Aorta (tissue), 5 donors: ENCODE results near the gene RPA3. TPM values are rescaled to one million over a fixed set of nuclear protein-coding genes. Genes with fewer than 3 reads are reported as not detected.
A peak's percentile ranks its signal among the peaks of the same experiment; 100 is the strongest.

Experiments
- ATAC-seq: fragments of 200-7000 bp; cut with Tn5 transposase; one replicate; pipeline ENCODE4 v1.9.1; 2022; ENCODE audit warnings: moderate library complexity; ENCODE audit not compliant: low FRiP score
- DNase-seq, 2 donors: peaks; one replicate each; pipeline ENCODE4 v3.0.0-alpha.2; 2020
- H3K27ac ChIP-seq, 2 donors: one replicate each; pipeline ENCODE4 v1.5.1; 2013; ENCODE audit warnings: low read length in 2 of 2, mild to moderate bottlenecking in 2 of 2, moderate library complexity in 2 of 2, control low read depth in 1 of 2, inconsistent platforms in 1 of 2, low read depth in 1 of 2
- H3K27me3 ChIP-seq, 2 donors: one replicate each; pipeline ENCODE4 v1.6.1; 2013; ENCODE audit warnings: control low read depth in 1 of 2, low read length in 1 of 2, mild to moderate bottlenecking in 1 of 2, moderate library complexity in 1 of 2; ENCODE audit not compliant: insufficient read depth in 2 of 2, control insufficient read depth in 1 of 2
- H3K36me3 ChIP-seq, 2 donors: one replicate each; pipeline ENCODE4 v1.6.1; 2013; ENCODE audit warnings: control low read depth in 1 of 2, low read length in 1 of 2, mild to moderate bottlenecking in 1 of 2; ENCODE audit not compliant: insufficient read depth in 2 of 2, control insufficient read depth in 1 of 2
- H3K4me1 ChIP-seq, 2 donors: one replicate each; pipeline ENCODE4 v1.6.1; 2013; ENCODE audit warnings: low read length in 2 of 2, control low read depth in 1 of 2, mild to moderate bottlenecking in 1 of 2, moderate library complexity in 1 of 2; ENCODE audit not compliant: insufficient read depth in 2 of 2, control insufficient read depth in 1 of 2
- H3K4me3 ChIP-seq, 2 donors: one replicate each; pipeline ENCODE4 v1.5.1; 2013; ENCODE audit warnings: low read length in 2 of 2, control low read depth in 1 of 2, mild to moderate bottlenecking in 1 of 2
- H3K9me3 ChIP-seq: one replicate; pipeline ENCODE4 v1.6.1; 2013; ENCODE audit warnings: mild to moderate bottlenecking, low read length; ENCODE audit not compliant: control insufficient read depth
- WGBS, 2 donors: extraction: QIAGEN DNeasy Blood & Tissue Kit; methylation state at CpG; one replicate each; pipeline ENCODE4 v1.1.7; 2013; 5-methylcytosine and 5-hydroxymethylcytosine counted together
- intact Hi-C, 2 donors: fragments of 100-400 bp; cut with DNase I; formaldehyde crosslinking; loops; one replicate each; pipeline versions ENCODE4 v1.14.2 to v1.15.0; 2022
- polyA plus RNA-seq, 2 donors: library from polyadenylated mRNA; stranded (reverse); fragments of 200-250 nt; gene quantifications; one replicate each; pipeline ENCODE4 v1.2.3, GENCODE V29; 2013
- total RNA-seq, 2 donors: library from RNA; stranded (reverse); fragmentation: NEBNext Ultra II Directional; extraction: Animal tissue kit (Norgen Biotek cat#: 25700); gene quantifications; one replicate each; pipeline ENCODE4 v1.2.1, GENCODE V29; 2021
- donor health status: healthy with polysubstance abuse.
- donor health status: Bipolar disorder and iron deficiency.
- donor health status: DM: no; HTN: no; CAD: no.
- donor health status: DM: no; HTN: no; CAD: no.
- donor health status: DM: yes; HTN: yes; CAD: no.

The RPA3 gene
- total and polyA plus RNA-seq, 4 donors: 15.4 to 31.7 (median 18.0) TPM

DNA sequence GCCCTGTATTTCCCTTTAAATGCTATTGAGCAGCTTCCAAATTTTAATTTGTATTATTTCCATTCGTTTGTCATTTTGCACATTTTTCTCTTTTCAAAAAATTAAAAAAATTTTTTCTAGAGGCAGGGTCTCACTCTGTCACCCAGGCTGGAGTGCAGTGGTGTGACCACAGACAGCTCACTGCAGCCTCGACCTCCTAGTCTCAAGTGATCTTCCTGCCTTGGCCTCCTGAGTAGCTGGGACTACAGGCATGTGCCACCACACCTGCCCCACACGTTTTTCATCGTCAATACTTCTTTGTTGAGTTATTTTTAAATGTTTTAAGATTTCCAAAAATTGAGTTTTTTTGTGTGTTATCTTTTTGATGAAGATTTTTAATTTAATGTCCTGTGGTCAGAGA lies 4.7 kb downstream of the RPA3 start:
- intact Hi-C loops: no loop called here
- 94% methylated on average over 4 of the region's 4 CpGs for WGBS, 2 donors
- no peaks in the 10 kb centered on the region for H3K9me3 ChIP-seq
- H3K4me3 ChIP-seq: no peak overlapping the region
- H3K27me3 ChIP-seq: no peaks in the 10 kb centered on the region
- no peak overlapping the region for H3K27ac ChIP-seq
- DNase-seq: no peak
- no peak for ATAC-seq
- no peaks in the 10 kb centered on the region for H3K36me3 ChIP-seq
- H3K4me1 ChIP-seq: no peaks in the 10 kb centered on the region

DNA sequence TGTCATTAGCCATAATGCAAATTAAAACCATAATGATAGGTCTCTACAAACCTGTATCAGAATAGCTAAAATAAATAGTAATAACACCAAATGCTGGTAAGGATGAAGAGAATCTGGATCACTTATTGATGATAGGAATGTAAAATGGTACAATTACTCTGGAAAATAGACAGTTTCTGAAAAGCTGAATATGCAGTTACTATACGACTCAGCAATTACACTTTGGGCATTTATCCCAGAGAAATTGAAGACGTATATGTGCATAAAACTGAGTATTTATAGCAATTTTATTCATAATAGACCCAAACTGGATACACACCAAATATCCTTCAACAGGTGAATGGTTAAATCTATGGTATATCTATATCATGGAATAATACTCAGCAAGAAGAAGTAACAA lies 7.9 kb downstream of the RPA3 start:
- DNase-seq (no peak), ATAC-seq (no peak)
- 86 to 87% methylated on average over 2 of the region's 2 CpGs for WGBS, 2 donors
- Histone ChIP-seq H3K4me1 (no peaks in the 10 kb centered on the region), H3K36me3 (no peaks in the 10 kb centered on the region), H3K27ac (no peak overlapping the region), H3K4me3 (no peak overlapping the region), H3K9me3 (no peaks in the 10 kb centered on the region), H3K27me3 (no peaks in the 10 kb centered on the region)
- intact Hi-C loops: no loop called here

- no peak overlapping the region for H3K27ac ChIP-seq
- H3K36me3 ChIP-seq: no peaks in the 10 kb centered on the region
- H3K27me3 ChIP-seq: no peaks in the 10 kb centered on the region
- H3K4me3 ChIP-seq: no peak overlapping the region
- 66 to 67% methylated on average over 3 of the region's 3 CpGs for WGBS, 2 donors
- H3K9me3 ChIP-seq: no peaks in the 10 kb centered on the region
- no peak for DNase-seq
- intact Hi-C loops: no loop called here
- no peak for ATAC-seq
- H3K4me1 ChIP-seq: no peaks in the 10 kb centered on the region
Observed at GRCh38 chr7:7709291-7709690, 9.1 kb downstream of the RPA3 start.

DNA sequence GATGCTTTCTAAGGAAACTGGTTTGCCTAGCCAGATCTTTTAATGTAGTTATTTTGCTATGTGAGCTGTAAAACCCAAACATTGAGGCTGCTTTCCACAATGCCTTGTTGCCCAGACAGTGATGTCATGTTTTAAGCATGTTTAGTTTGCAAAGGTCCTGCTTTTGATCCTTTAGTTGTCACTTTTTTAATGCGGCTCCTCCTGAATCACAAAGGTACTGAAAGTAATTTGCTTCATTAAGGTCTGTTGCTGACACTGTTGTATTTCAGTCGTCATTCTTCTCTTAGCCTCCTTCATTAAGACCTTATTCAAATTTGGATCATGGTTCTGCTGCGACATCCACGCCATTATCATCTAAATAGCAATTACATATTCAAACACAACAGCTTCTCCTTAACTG lies 10.6 kb downstream of the RPA3 start:
- Histone ChIP-seq H3K4me3 (peak overlapping the region in 1 of 2 donors; percentile 15), H3K27ac (no peak overlapping the region), H3K9me3 (no peaks in the 10 kb centered on the region), H3K36me3 (no peaks in the 10 kb centered on the region), H3K27me3 (no peaks in the 10 kb centered on the region), H3K4me1 (no peaks in the 10 kb centered on the region)
- intact Hi-C loops: no loop called here
- DNase-seq (no peak), ATAC-seq (no peak)
- 38 to 41% methylated on average over 4 of the region's 4 CpGs for WGBS, 2 donors

- Histone ChIP-seq H3K4me3 (no peak overlapping the region), H3K4me1 (no peaks in the 10 kb centered on the region), H3K9me3 (no peaks in the 10 kb centered on the region), H3K27ac (no peak overlapping the region), H3K27me3 (no peaks in the 10 kb centered on the region), H3K36me3 (no peaks in the 10 kb centered on the region)
- DNase-seq: no peak
- no peak for ATAC-seq
- intact Hi-C loops: no loop called here
- 44 to 52% methylated on average over 2 of the region's 2 CpGs for WGBS, 2 donors
Observed at GRCh38 chr7:7707246-7707645, 11.2 kb downstream of the RPA3 start.

GRCh38 chr7:7706556-7707172 lies 11.7 kb downstream of the RPA3 start:
- Histone ChIP-seq H3K27ac (no peak overlapping the region), H3K4me1 (no peaks in the 10 kb centered on the region)

DNA sequence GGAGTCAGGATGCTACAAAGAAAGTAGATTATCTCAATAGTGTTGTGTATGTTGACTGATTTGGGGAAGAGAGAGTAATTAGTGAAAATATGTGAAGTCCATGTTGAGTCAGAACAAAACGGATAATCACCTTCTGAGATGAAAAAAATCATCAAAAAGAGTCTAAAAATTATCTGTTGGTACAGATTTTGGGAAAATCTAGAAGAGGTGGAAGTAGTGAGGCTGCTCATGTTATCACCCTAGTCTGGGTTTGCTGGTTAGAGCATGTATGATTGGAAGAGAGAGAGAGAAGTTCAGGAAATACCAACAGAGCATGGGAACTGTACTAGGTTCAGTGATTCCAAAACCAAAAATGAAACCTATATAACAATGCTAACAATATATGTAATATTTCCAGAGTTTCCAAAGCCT lies 12.3 kb downstream of the RPA3 start:
- intact Hi-C loops: no loop called here
- Histone ChIP-seq H3K27ac (no peak overlapping the region), H3K27me3 (no peaks in the 10 kb centered on the region), H3K4me3 (no peak overlapping the region), H3K4me1 (no peaks in the 10 kb centered on the region), H3K36me3 (no peaks in the 10 kb centered on the region), H3K9me3 (no peaks in the 10 kb centered on the region)
- DNase-seq (no peak), ATAC-seq (no peak)
- 79 to 83% methylated on average over 1 of the region's 1 CpG for WGBS, 2 donors

More at GRCh38 chr7:7706556-7707172, 11.7 kb downstream of the RPA3 start:
- no peaks in the 10 kb centered on the region for H3K36me3 ChIP-seq
- 85 to 89% methylated on average over 4 of the region's 4 CpGs for WGBS, 2 donors
- H3K9me3 ChIP-seq: no peaks in the 10 kb centered on the region
- intact Hi-C loops: no loop called here
- ATAC-seq (no peak), DNase-seq (no peak)
- H3K4me3 ChIP-seq: no peak overlapping the region
- no peaks in the 10 kb centered on the region for H3K27me3 ChIP-seq

GRCh38 chr7:7705318-7705717 lies 13.1 kb downstream of the RPA3 start:
- no peak for ATAC-seq
- Histone ChIP-seq H3K27me3 (no peaks in the 10 kb centered on the region), H3K36me3 (no peaks in the 10 kb centered on the region), H3K9me3 (no peaks in the 10 kb centered on the region), H3K27ac (no peak overlapping the region), H3K4me3 (no peak overlapping the region), H3K4me1 (peaks cover 0 to under 1% of the 10 kb centered on the region in 2 donors)
- no peak for DNase-seq
- intact Hi-C loops: no loop called here
- 84 to 89% methylated on average over 2 of the region's 2 CpGs for WGBS, 2 donors

DNA sequence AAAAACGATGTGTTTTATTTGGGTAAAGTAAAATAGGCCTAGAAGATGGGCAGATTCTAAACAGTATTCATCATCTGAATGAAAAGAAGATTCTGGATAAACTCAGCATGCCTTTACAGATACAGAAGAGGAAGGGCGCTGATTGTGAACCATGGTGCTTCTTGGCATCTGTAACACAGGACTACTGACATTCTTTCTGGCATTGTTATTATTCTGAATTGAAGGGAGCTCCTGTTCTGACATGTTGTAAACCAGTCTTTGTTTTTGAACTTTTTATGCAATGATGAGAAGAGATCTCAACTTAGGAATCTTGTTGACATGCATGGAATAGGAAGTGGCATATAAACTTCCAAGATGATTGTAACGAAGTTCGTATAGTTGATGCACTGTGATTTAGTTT lies 13.5 kb downstream of the RPA3 start:
- no peak for ATAC-seq
- intact Hi-C loops: no loop called here
- DNase-seq: no peak
- Histone ChIP-seq H3K9me3 (no peaks in the 10 kb centered on the region), H3K36me3 (no peaks in the 10 kb centered on the region), H3K4me3 (no peak overlapping the region), H3K4me1 (peaks cover 0 to 4% of the 10 kb centered on the region in 2 donors), H3K27me3 (no peaks in the 10 kb centered on the region), H3K27ac (no peak overlapping the region)
- 95 to 96% methylated on average over 4 of the region's 4 CpGs for WGBS, 2 donors
